GM10847 (cell line): Measurements from ENCODE around the gene JARID2.

ENCODE experiments used
- POLR2A ChIP-seq: IDR thresholded peaks from 2 replicates; pipeline ENCODE4 v1.6.1; 2011; ENCODE audit not compliant: insufficient read length; ENCODE audit errors: extremely low read depth

The JARID2 gene

GRCh38 chr6:15245361-15246216 lies at the start of gene JARID2:
TSS of gene JARID2 (plus strand) at chr6:15246069. CDS start at chr6:15246540, 471 bp downstream.
- peak; percentile 25 for TF ChIP-seq POLR2A

GRCh38 chr6:15200087-15200486 lies 45.8 kb upstream of the JARID2 start:
- TF ChIP-seq POLR2A = no peak

GRCh38 chr6:15205321-15205720 lies 40.5 kb upstream of the JARID2 start:
- TF ChIP-seq POLR2A = no peak

GRCh38 chr6:15206887-15207286 lies 39.0 kb upstream of the JARID2 start:
- no peak for TF ChIP-seq POLR2A

- no peak for TF ChIP-seq POLR2A
These were observed 37.9 kb upstream of the JARID2 start for GRCh38 chr6:15207923-15208322.

GRCh38 chr6:15213838-15214400 lies 31.9 kb upstream of the JARID2 start:
- no peak for TF ChIP-seq POLR2A

- no peak for TF ChIP-seq POLR2A
These were observed 27.5 kb upstream of the JARID2 start for GRCh38 chr6:15218401-15218800.

- no peak for TF ChIP-seq POLR2A
These were observed 25.8 kb upstream of the JARID2 start for GRCh38 chr6:15220062-15220461.

- no peak for TF ChIP-seq POLR2A
These were observed 18.0 kb upstream of the JARID2 start for GRCh38 chr6:15227827-15228318.

GRCh38 chr6:15230827-15231226 lies 15.0 kb upstream of the JARID2 start:
- TF ChIP-seq POLR2A = no peak

- TF ChIP-seq POLR2A = no peak
These were observed 12.9 kb upstream of the JARID2 start for GRCh38 chr6:15232836-15233510.

- no peak for TF ChIP-seq POLR2A
These were observed 11.7 kb upstream of the JARID2 start for GRCh38 chr6:15234068-15234758.

- TF ChIP-seq POLR2A = no peak
These were observed 6.1 kb upstream of the JARID2 start for GRCh38 chr6:15239616-15240364.

GRCh38 chr6:15242503-15242902 lies 3.4 kb upstream of the JARID2 start:
- no peak for TF ChIP-seq POLR2A
